NCI-H345 treated with DMSO at 0.1 percent for 48 hours (cell line): ENCODE data around the gene USP44.
"Not testable (repeated sequence)": the region's sequence is repeated elsewhere in the genome, so short reads cannot be mapped to it uniquely, and the experiment has no call there.

Experiments
- DNase-seq: peaks from one replicate; lab custom pipeline; 2025; ENCODE audit not compliant: unreplicated experiment; lab: John Stamatoyannopoulos, UW

The USP44 gene

GRCh38 chr12:95511977-95512376 is 39.3 kb downstream of the USP44 start:
- no peak for DNase-seq

DNA sequence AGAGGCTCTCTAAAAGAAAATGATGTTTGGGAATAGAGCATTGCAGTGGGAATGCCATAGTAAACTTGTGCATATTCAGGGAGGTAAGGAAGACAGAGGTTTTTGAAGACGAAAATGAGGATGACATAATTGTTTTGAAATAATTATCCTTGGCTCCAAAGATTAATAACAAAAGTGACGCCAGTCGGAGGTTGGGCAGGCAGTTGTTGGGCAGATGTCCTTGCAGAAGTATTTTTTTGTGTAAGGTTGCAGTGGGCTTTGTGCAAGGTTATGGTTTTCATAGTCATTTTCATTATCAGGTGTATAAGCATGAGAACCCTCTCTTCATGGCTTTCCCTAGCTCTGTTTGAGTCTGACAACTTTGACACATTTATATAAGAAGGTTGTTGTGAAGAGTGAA is 42.0 kb downstream of the USP44 start:
- DNase-seq = no peak

DNA sequence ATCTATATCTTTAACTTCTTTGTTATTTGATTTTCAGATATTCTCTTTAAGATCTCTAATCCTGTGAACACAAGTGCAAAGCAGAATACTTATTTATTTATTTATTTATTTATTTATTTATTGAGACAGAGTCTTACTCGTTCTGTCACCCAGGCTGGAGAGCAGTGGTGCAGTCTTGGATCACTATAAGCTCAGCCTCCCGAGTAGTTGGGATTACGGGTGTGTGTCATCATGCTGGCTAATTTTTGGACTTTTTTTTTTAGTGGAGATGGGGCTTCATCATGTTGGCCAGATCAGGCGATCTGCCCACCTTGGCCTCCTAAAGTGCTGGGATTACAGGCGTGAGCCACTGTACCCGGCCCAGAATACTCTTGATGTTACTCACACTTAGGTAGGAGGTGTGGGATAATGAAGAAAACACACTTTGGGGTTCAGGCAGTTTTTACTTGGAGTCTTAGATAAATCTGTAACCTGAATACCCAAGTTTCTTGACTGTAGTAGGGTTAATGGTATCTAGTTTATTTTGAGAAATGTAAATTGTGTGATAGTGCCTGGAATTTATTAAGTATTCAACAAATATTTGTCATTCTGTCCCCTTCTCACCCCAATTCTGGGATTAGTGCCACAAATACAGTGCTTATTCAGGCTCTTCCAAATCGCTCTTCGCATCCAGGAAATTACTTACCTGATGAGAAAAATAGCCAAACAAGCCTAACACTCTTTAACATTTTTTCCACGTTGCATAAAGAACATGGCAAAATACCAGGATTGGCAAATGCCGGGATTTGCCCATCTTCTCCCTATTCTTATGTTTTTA is 44.4 kb downstream of the USP44 start:
- no peak for DNase-seq

GRCh38 chr12:95505039-95505438 is 46.2 kb downstream of the USP44 start:
- DNase-seq = no peak

GRCh38 chr12:95504140-95504539 is 47.1 kb downstream of the USP44 start:
- no peak for DNase-seq

GRCh38 chr12:95499772-95500171 is 51.5 kb downstream of the USP44 start:
- no peak for DNase-seq

DNA sequence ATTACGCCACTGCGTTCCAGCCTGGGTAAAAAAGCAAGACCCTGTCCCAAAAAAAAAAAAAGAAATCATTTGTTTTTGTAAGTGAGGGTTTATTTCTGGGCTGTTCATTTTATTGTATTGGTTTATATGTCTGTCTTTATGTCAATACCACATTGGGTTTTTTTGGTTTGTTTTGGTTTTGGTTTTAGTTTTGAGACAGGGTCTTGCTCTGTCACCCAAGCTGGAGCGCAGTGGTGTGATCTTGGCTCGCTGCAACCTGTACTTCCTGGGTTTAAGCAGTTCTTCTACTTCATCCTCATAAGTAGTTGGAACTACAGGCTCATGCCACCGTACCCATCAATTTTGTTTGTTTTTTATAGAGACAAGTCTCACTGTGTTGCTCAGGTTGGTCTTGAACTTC is 52.3 kb downstream of the USP44 start:
- DNase-seq = no peak

DNA sequence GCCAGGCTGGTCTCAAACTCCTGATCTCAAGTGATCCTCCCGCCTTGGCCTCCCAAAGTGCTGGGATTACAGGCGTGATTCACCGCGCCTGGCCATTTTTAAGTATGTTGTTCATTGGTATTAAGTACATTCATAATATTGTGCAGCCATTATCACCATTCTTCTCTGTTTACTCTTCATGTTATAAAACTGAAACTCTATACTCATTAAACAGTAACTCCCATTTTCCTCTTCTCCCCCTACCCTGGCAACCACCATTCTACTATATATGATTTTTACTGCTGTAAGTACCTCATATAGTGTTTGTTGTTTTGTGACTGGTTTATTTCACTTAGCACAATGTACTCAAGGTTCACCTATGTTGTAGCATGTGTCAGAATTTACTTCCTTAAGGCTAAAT is 54.2 kb downstream of the USP44 start:
- no peak for DNase-seq

- DNase-seq = no peak
Observed at GRCh38 chr12:95495433-95495832, 55.8 kb downstream of the USP44 start.

GRCh38 chr12:95494888-95495287 is 56.4 kb downstream of the USP44 start:
- no peak for DNase-seq

GRCh38 chr12:95492462-95492861 is 58.8 kb downstream of the USP44 start:
- no peak for DNase-seq

- DNase-seq = no peak
Observed at GRCh38 chr12:95487024-95487423, 64.3 kb downstream of the USP44 start.

GRCh38 chr12:95484524-95484923 is 66.8 kb downstream of the USP44 start:
- DNase-seq = no peak

DNA sequence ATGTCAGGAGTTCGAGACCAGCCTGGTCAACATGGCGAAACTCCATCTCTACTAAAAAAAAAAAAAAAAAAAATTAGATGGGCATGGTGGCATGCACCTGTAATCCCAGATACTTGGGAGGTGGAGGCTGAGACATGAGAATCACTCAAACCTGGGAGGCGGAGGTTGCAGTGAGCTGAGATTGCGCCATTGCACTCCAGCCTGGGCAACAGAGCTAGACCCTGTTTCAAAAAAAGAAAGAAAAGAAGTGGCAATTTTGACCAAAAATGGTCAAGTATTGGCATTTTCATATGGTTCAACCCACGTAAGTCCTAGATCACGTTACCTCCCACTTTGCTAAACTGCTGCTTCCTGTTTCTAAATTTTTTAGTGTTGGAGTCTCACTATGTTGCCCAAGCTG is 68.7 kb downstream of the USP44 start:
- DNase-seq = not testable (repeated sequence)

- no peak for DNase-seq
Observed at GRCh38 chr12:95481888-95482287, 69.4 kb downstream of the USP44 start.

DNA sequence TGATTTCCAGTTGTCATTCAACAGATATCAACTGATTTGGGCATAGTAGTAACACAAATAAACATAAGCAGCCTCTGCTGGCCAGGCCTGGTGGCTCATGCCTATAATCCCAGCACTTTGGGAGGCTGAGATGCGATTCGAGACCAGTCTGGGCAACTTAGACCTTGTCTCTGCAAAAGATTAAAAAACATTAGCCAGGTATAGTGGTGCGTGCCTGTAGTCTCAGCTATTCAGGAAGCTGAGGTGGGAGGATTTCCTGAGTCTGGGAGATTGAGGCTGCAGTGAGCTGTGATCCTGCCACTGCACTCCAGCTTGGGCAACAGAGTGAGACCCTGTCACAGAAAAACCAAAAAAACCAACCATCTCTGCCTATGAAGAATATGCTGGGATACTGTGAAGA is 70.2 kb downstream of the USP44 start:
- DNase-seq = no peak

GRCh38 chr12:95480230-95480629 is 71.0 kb downstream of the USP44 start:
- no peak for DNase-seq

DNA sequence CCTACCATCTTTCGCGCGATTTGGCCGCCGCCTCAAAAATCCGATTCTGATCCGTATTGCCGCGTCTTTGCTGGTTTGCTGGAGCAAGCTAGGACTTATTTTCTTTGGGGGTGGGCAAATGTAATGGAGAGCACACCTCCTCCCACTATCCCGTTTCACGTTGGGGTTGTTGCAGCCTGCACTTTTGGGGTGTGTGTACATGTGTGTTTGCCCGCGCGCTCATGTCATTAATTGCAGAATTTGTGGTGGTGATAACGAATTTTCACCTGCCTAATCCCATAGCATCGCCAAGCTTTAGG is 76.7 kb downstream of the USP44 start:
- no peak for DNase-seq

GRCh38 chr12:95473884-95474659 is 77.2 kb downstream of the USP44 start, which contains the start of gene METAP2:
Gene METAP2, plus strand, starts transcription at chr12:95474152. Its CDS starts 28 bp downstream, at chr12:95474180.
- peak; percentile 77 for DNase-seq

DNA sequence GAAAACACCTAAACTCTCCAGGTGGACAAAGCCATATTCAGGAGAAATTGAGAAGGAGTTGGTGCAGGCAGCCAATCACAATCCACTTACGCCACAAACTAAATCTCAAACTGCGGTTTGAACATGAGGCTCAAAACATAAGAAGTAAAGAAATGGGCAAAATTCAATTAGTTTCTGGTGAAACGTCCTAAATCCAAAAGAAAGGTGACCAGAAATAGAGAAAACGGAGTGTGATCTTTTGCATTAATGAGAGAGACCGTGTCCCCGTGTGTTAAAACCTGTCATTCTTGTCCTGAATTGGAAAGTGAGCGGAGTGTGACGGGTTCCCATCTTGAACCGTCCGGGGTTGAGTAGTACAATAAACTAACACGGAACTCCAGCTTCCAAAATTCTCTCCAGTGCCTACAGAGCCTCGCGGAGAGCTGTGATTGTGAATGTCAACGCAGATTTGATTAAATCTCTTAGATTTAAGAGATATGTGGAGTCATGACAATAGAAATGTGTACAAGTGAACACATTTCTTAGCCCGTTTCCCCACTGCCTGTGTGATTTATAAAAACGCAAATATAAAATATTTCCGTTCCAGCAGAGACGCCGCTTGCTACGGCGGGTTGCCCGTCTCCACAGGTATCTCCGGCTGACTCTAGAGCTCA is 77.9 kb downstream of the USP44 start:
- peak; percentile 58 for DNase-seq

DNA sequence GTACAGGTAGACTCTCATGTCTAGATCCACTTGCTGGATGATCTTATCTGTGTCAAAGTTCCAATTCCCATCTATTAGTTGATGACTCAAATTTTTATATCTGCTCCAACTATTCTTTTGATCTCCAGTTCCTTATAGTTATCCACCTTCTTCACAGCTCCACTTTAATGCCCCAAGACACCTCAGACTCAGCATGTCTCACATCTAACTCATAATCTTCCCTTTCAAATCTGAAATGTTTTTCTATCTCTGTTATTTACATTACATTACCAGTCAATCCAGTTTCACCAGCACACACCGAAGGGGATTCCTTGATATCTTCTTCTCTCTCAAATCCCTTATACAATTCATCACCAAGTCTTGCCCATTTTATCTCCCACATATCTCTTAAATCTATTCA is 81.0 kb downstream of the USP44 start:
- no peak for DNase-seq
